AG09309 (cell line): ENCODE data around the gene ADK.
"Not testable (repeated sequence)": the region's sequence is repeated elsewhere in the genome, so short reads cannot be mapped to it uniquely, and the experiment has no call there.

ENCODE experiments used
- DNase-seq: peaks from one replicate; pipeline ENCODE4 v3.0.0-alpha.2; 2010; ENCODE audit warnings: low read depth
- H3K4me3 ChIP-seq: 2 replicates; pipeline ENCODE4 v1.5.1; 2011; ENCODE audit warnings: mild to moderate bottlenecking, low read depth, low read length, moderate library complexity; ENCODE audit not compliant: control insufficient read depth
- CTCF ChIP-seq: IDR thresholded peaks from 2 replicates; pipeline ENCODE4 v1.5.1; 2011; ENCODE audit warnings: mild to moderate bottlenecking, low read depth, low read length, inconsistent platforms; ENCODE audit not compliant: insufficient read depth, control insufficient read depth; ENCODE audit errors: missing control alignments

The ADK gene

GRCh38 chr10:74289951-74290350 lies 138.9 kb downstream of the ADK start:
- no peak for TF ChIP-seq CTCF
- peak overlapping the region; percentile 9 for H3K4me3 ChIP-seq
- DNase-seq: no peak

- H3K4me3 ChIP-seq: no peak overlapping the region
- no peak for TF ChIP-seq CTCF
- peak; percentile 29 for DNase-seq
Measured at GRCh38 chr10:74290708-74291107, 139.7 kb downstream of the ADK start.

GRCh38 chr10:74292871-74293427 lies 141.9 kb downstream of the ADK start:
- peak; percentile 34 for DNase-seq
- no peak for TF ChIP-seq CTCF
- H3K4me3 ChIP-seq: no peak overlapping the region

- TF ChIP-seq CTCF: no peak
- peak; percentile 44 for DNase-seq
- H3K4me3 ChIP-seq: no peak overlapping the region
Measured at GRCh38 chr10:74293686-74294371, 142.8 kb downstream of the ADK start.

- no peak for DNase-seq
- H3K4me3 ChIP-seq: no peak overlapping the region
- no peak for TF ChIP-seq CTCF
Measured at GRCh38 chr10:74297389-74298080, 146.5 kb downstream of the ADK start.

- not testable (repeated sequence) for DNase-seq
Measured at GRCh38 chr10:74300074-74300621, 149.1 kb downstream of the ADK start.

GRCh38 chr10:74300666-74301065 lies 149.6 kb downstream of the ADK start:
- H3K4me3 ChIP-seq: no peak overlapping the region
- DNase-seq: no peak
- no peak for TF ChIP-seq CTCF

More at GRCh38 chr10:74300074-74300621, 149.1 kb downstream of the ADK start:
- not testable (repeated sequence) for H3K4me3 ChIP-seq
